ENCODE measurements around the gene EFNA1. TPM values are rescaled to one million over a fixed set of nuclear protein-coding genes. Genes with fewer than 3 reads are reported as not detected.

Gene EFNA1
- total RNA-seq, 2 donors from 2014 or later = 3.6 to 5.0 TPM

DNA sequence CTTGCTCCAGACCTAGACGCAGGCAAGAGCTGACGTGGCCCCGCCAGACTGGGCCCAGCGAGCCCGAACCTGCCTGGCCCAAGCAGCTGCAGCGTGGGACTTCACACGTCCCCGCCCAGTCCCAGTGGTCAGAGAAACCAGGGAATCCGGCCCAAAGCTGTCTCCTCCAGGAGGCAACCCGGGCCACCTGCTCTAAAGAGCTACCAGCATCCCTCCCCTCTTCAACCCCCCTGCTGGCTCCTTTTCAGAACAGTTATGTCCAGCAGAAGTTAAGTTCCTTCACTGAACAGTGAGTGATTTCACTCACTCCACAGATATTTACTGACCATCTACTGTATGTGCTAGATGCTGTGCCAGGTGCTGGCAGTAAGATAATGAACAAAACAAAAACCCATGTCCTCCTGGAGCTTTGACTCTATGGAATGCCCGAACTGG is 2.1 kb upstream of the EFNA1 start:
- H3K9ac ChIP-seq (ENCODE audit: extremely low read depth, low read length, poor library complexity, severe bottlenecking) = no peak overlapping the region
- H3K4me3 Mint-ChIP-seq = peak overlapping the region; percentile 50
- peaks cover 17% of the 10 kb centered on the region for H3K4me1 ChIP-seq (ENCODE audit: control insufficient read depth, insufficient read depth, low read length)
- no peaks in the 10 kb centered on the region for H3K9me3 Mint-ChIP-seq
- H3K4me1 Mint-ChIP-seq = peaks cover 33% of the 10 kb centered on the region
- H3K27me3 Mint-ChIP-seq (ENCODE audit: insufficient read depth) = peaks cover 89% of the 10 kb centered on the region
- DNase-seq = peak; percentile 58
- no peak overlapping the region for H3K27ac Mint-ChIP-seq
- no peak overlapping the region for H3K27ac ChIP-seq (ENCODE audit: low read depth, low read length)
- 56 to 100% methylated on average over 3 to 11 of the region's 11 CpGs for WGBS, 2 experiments (ENCODE audit: insufficient coverage in 1 of 2, insufficient read length in 1 of 2)
- no peak overlapping the region for H3K4me3 ChIP-seq (ENCODE audit: low read length)
- TF ChIP-seq, protein P1, sequence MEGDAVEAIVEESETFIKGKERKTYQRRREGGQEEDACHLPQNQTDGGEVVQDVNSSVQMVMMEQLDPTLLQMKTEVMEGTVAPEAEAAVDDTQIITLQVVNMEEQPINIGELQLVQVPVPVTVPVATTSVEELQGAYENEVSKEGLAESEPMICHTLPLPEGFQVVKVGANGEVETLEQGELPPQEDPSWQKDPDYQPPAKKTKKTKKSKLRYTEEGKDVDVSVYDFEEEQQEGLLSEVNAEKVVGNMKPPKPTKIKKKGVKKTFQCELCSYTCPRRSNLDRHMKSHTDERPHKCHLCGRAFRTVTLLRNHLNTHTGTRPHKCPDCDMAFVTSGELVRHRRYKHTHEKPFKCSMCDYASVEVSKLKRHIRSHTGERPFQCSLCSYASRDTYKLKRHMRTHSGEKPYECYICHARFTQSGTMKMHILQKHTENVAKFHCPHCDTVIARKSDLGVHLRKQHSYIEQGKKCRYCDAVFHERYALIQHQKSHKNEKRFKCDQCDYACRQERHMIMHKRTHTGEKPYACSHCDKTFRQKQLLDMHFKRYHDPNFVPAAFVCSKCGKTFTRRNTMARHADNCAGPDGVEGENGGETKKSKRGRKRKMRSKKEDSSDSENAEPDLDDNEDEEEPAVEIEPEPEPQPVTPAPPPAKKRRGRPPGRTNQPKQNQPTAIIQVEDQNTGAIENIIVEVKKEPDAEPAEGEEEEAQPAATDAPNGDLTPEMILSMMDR (conservative IDR thresholded peaks at IDR 0.05) = no peak
- no peaks in the 10 kb centered on the region for H3K9me3 ChIP-seq (ENCODE audit: control insufficient read depth, low read length)
- peaks cover 76% of the 10 kb centered on the region for H3K27me3 ChIP-seq (ENCODE audit: control insufficient read depth, insufficient read depth, low read length, poor library complexity, severe bottlenecking)
- no peaks in the 10 kb centered on the region for H3K36me3 ChIP-seq (ENCODE audit: control insufficient read depth, insufficient read depth, low read length)
- H3K36me3 Mint-ChIP-seq (ENCODE audit: low read depth) = no peaks in the 10 kb centered on the region

DNA sequence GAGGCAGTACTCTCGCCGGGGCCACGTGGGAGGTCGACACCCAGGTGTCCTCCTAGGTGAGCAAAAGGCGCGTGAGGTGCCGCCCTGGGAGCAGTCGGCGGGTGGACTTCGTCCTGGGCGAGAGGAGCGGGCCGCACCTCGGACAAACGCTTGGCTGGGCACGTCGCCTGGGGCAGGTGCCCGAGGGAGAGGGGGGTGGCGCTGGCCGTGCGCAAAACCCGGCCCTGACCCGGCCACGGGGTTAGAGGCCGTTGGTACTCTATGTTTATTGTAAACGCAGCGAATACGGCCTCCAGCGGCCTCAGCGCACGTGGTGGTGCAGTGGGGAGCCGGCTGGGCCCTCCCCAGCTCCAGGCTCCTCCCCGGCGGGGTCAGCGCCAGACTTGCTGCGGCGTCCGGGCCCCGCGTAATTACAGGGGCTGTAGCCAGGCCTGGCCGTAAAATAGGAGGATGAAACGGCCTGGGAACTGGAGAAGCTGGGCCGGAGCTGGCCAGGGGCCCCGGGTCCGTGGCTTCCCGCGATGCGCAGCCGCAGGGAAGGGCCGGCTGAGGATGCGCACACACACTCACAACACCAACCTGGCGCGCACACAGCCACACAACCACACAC is 1.6 kb upstream of the EFNA1 start:
- Mint-ChIP-seq H3K27me3 (ENCODE audit: insufficient read depth) (peaks cover 90% of the 10 kb centered on the region), H3K9me3 (no peaks in the 10 kb centered on the region), H3K4me3 (peak overlapping the region; percentile 50), H3K4me1 (peaks cover 36% of the 10 kb centered on the region), H3K27ac (no peak overlapping the region), H3K36me3 (ENCODE audit: low read depth) (no peaks in the 10 kb centered on the region)
- peak overlapping the region; percentile 78 for H3K4me3 ChIP-seq (ENCODE audit: low read length)
- TF ChIP-seq, protein P1 (conservative IDR thresholded peaks at IDR 0.05) = no peak
- no peak overlapping the region for H3K9ac ChIP-seq (ENCODE audit: extremely low read depth, low read length, poor library complexity, severe bottlenecking)
- H3K4me1 ChIP-seq (ENCODE audit: control insufficient read depth, insufficient read depth, low read length) = peaks cover 17% of the 10 kb centered on the region
- peak; percentile 70 for DNase-seq
- H3K36me3 ChIP-seq (ENCODE audit: control insufficient read depth, insufficient read depth, low read length) = no peaks in the 10 kb centered on the region
- no peak overlapping the region for H3K27ac ChIP-seq (ENCODE audit: low read depth, low read length)
- H3K9me3 ChIP-seq (ENCODE audit: control insufficient read depth, low read length) = no peaks in the 10 kb centered on the region
- peaks cover 74% of the 10 kb centered on the region for H3K27me3 ChIP-seq (ENCODE audit: control insufficient read depth, insufficient read depth, low read length, poor library complexity, severe bottlenecking)
- 8 to 9% methylated on average over 18 to 53 of the region's 53 CpGs for WGBS, 2 experiments (ENCODE audit: insufficient coverage in 1 of 2, insufficient read length in 1 of 2)

DNA sequence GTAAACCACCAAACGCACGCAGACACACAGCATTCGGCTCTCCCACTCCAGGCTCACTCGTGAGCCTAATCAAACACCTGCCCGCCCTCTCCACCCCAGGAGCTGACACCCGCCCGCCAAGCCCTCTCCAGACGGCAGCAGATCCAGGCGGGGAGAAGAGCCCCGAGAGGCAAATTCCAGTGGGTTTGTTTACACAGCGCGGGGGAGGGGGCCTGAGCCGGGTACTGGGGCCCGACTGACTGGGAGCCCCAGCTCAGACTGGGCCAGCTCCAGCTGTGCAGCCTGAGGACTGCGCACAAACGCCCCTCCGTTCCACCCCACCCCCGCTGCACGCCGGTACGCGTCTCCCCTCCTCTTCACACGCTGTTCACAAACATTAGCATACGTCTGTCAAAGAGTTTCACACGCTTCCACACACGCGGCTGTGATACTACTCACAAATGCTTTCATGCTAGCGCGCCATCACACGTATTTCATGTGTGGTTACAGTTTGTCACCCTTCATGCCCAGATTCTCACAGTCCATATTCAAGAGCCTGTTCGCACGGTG is 1.0 kb upstream of the EFNA1 start:
- no peaks in the 10 kb centered on the region for H3K36me3 ChIP-seq (ENCODE audit: control insufficient read depth, insufficient read depth, low read length)
- peaks cover 72% of the 10 kb centered on the region for H3K27me3 ChIP-seq (ENCODE audit: control insufficient read depth, insufficient read depth, low read length, poor library complexity, severe bottlenecking)
- peak overlapping the region; percentile 50 for H3K4me3 Mint-ChIP-seq
- H3K4me1 ChIP-seq (ENCODE audit: control insufficient read depth, insufficient read depth, low read length) = peaks cover 17% of the 10 kb centered on the region
- peaks cover 1% of the 10 kb centered on the region for H3K36me3 Mint-ChIP-seq (ENCODE audit: low read depth)
- no peaks in the 10 kb centered on the region for H3K9me3 Mint-ChIP-seq
- peaks cover 36% of the 10 kb centered on the region for H3K4me1 Mint-ChIP-seq
- H3K9ac ChIP-seq (ENCODE audit: extremely low read depth, low read length, poor library complexity, severe bottlenecking) = peak overlapping the region; percentile 15
- no peaks in the 10 kb centered on the region for H3K9me3 ChIP-seq (ENCODE audit: control insufficient read depth, low read length)
- H3K27me3 Mint-ChIP-seq (ENCODE audit: insufficient read depth) = peaks cover 90% of the 10 kb centered on the region
- no peak overlapping the region for H3K27ac Mint-ChIP-seq
- no peak overlapping the region for H3K27ac ChIP-seq (ENCODE audit: low read depth, low read length)
- DNase-seq = peak; percentile 81
- H3K4me3 ChIP-seq (ENCODE audit: low read length) = peak overlapping the region; percentile 78
- TF ChIP-seq, protein P1 (conservative IDR thresholded peaks at IDR 0.05) = no peak
- WGBS, 2 experiments (ENCODE audit: insufficient coverage in 1 of 2, insufficient read length in 1 of 2) = 1 to 3% methylated on average over 19 to 32 of the region's 32 CpGs

Measured in endodermal cell (in vitro differentiated cells).